NCI-H187 (cell line): Measurements from ENCODE around the gene GPS2.
A peak's percentile ranks its signal among the peaks of the same experiment; 100 is the strongest.
"Not testable (repeated sequence)": the region's sequence is repeated elsewhere in the genome, so short reads cannot be mapped to it uniquely, and the experiment has no call there.

Experiments
- DNase-seq, 2 experiments: peaks; one replicate each; lab custom pipeline; 2025; lab: John Stamatoyannopoulos, UW

The GPS2 gene

GRCh38 chr17:7337600-7337999, 22.4 kb upstream of the GPS2 start:
- DNase-seq, result not testable (repeated sequence)

- DNase-seq, result no peak
Measured at GRCh38 chr17:7336240-7337175, 21.3 kb upstream of the GPS2 start, which contains the start of gene ACAP1. TSS of gene ACAP1 (plus strand) at chr17:7336529. CDS start at chr17:7336735, 206 bp downstream.

GRCh38 chr17:7335765-7336164, 20.6 kb upstream of the GPS2 start:
- not testable (repeated sequence) for DNase-seq

GRCh38 chr17:7334938-7335538, 19.9 kb upstream of the GPS2 start:
- DNase-seq, result no peak

- not testable (repeated sequence) for DNase-seq
Measured at GRCh38 chr17:7332600-7333069, 17.5 kb upstream of the GPS2 start.

GRCh38 chr17:7332111-7332510, 17.0 kb upstream of the GPS2 start:
- DNase-seq, result no peak

GRCh38 chr17:7330638-7331015, 15.5 kb upstream of the GPS2 start:
- no peak for DNase-seq

DNA sequence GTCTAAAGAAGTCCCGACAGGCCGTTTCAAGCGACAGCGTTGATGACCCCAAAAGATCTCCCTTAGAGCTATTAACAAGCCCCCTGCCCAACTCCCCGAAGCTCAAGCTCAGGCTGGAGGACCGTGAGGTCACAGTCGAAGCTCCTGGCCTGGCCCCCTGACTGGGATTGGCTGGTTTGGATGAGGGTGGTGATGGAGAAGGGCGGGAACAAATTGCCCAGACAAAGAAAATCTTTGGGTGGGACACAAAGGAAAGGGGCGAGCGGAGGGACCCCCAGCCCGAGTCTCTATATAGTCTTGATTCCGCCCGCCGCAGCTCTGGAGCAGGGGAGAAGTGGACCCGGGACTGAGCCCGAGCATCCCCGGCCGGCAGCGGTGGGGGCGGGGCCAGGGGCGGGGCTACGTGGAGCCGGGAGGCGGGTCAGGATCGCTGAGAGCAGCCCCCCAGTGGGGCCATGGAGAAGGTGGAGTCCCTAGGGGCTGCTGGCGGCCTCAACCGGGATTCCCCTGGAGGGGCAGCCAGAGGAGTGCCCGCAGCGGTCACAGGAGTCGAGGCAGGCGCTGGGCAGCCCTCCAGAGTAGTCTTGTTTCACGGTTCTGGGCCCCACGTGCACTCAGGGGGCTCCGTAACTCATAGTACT, 15.0 kb upstream of the GPS2 start:
- DNase-seq, result peak; percentile 51 to 59

DNA sequence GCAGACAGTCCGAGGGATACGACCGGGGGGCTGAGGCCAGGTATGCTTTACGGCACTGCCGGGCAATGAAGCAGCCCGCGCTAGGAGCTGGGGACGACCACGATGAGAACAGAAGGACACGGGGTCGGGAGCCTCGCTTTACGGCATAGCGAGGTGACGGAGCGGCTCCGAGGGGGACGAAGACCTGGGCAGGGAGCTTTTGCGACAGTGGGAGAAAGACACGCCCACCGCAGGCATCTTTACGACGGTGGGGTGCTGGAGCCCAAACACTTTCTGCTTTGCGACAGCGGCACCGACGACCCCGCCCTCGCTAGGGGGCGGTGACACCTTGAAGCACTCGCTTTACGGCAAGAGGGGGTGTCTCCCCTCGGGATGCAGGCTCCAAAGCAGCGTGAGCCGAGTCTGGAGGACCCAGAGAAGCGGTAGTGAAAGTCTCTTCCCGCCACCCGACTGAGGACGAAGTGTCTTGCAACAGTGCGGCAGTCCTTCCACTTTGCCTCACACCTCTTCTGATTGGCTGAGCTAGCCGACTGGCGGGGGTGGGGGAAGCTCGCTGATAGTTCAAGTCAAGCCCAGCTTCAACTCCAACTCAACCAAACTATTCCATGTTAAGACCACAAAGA, 14.3 kb upstream of the GPS2 start:
- peak; percentile 75 to 98 for DNase-seq

DNA sequence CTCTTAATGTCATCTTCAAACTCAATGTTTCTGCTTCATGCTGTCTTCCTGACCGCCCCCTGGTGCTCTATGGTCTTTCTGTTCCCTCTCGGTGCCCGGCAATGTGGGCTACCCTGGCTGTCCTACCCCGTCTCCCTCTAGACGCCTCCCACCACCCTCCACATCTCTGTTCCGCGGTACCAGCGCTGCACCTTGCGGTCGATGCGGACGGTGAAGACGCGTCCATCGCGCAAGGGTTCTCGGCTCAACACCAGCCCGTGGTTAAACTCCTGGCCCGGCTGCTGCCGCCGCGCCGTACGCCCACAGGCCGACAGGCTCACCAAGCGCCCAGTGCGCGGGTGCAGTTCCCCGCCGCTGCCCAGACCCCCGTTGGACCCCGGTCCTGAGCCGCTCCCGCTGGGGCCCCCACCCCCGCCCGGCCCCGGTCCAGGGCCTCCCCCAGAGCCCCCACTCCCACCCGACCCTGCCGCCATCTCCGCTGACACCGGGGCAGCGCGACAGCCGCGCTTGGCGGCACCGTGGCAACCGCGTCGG, 13.7 kb upstream of the GPS2 start, which contains the start of gene NEURL4:
Gene NEURL4, minus strand, starts transcription at position 496 of the 534 bp plus-strand sequence. Its CDS starts 23 bp downstream, at position 473.
- no peak for DNase-seq

DNA sequence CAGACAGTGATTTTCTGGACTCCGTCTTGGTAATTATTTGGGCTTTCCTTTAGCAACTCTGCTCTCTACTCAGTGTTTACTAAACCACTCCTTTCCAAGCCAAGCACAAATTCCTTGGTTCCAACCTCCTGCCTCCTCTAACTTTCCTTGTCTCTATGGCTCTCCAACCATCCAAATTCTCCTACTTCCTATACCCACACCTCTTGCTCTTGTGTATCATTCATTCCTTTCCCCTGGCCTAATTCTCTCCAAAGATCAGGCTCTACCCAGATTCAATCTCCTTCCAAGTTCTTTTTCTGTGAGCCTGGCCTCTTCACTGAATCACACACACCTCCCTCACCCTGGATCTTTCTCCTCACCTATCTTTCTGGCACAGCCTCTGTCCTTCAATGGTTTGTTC, 12.8 kb upstream of the GPS2 start:
- no peak for DNase-seq

GRCh38 chr17:7327501-7327900, 12.3 kb upstream of the GPS2 start:
- no peak for DNase-seq

GRCh38 chr17:7327056-7327455, 11.9 kb upstream of the GPS2 start:
- no peak for DNase-seq

- no peak for DNase-seq
Measured at GRCh38 chr17:7326186-7326585, 11.0 kb upstream of the GPS2 start.

GRCh38 chr17:7325031-7325528, 9.9 kb upstream of the GPS2 start:
- no peak for DNase-seq

DNA sequence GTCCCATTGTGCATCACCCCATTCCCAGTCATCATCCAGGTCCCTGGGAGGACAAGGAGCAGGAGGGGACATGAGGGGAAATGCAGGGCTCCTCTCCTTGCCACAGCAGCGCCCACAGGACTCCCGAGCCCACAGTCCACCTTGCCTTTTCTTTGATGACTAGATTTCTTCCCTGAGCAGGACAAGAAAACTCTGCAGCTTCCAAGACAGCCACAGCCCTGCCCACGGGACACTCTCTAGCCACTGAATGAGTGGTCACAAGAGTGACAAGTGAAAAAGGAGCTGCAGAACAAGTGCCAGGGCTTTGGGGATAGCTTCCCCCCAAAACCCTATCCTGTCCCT, 9.2 kb upstream of the GPS2 start:
- DNase-seq, result no peak

GRCh38 chr17:7323731-7324437, 8.7 kb upstream of the GPS2 start:
- no peak for DNase-seq

GRCh38 chr17:7322520-7323194, 7.5 kb upstream of the GPS2 start:
- no peak for DNase-seq

- no peak for DNase-seq
Measured at GRCh38 chr17:7321466-7321865, 6.3 kb upstream of the GPS2 start.

DNA sequence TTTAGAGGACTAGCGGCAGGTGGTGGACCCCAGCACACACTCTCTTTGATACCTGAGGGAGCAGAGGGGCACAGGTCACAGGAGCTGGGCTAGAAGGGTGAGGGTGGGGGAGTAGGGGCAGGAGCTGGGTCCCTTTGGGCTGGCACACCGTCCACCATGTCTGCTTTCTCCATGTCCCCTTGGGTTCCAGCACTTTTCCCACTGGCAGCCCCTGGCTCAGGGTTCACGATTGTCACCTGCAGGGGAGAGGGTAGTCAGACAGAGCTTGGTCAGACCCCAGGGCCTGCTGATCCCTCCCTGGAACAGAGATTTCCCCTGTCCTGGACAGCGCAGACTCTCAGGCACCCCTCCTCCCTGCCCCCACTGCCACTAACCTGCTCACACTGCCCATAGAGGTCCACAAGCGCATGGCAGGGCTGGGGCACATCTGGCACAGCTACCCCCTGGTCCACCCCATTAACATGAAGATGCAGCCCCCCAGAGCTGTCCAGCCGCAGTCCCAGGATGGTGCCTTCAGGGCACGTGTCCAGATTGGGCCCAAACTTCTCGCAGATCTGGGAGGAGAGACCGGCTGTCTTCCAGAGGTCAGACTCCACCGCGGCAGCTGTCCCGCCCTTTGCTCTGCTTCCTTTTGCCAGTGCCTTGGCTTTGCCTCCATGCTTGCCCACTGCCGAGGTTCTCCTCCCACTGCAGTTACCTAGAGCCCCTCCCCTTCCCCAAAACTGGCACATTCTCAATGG, 3.1 kb upstream of the GPS2 start:
- no peak for DNase-seq
